IMR-90 (cell line): ENCODE results near the gene EIF3K. TPM values are rescaled to one million over a fixed set of nuclear protein-coding genes. Genes with fewer than 3 reads are reported as not detected.
A peak's percentile ranks its signal among the peaks of the same experiment; 100 is the strongest.

Source experiments
- ATAC-seq: fragments of 200-7000 bp; cut with Tn5 transposase; 2 replicates; pipeline ENCODE4 v1.9.1; 2020; ENCODE audit warnings: low read depth, mild to moderate bottlenecking, moderate library complexity
- BruUV-seq: library from RNA; stranded (reverse); fragments of 400-500 nt; replicated peaks from 2 replicates; lab custom pipeline; 2021; lab: Mats Ljungman, UMichigan
- CTCF ChIA-PET: fragments of 300-600 bp; formaldehyde crosslinking; extraction: SDS; loops from one replicate; lab custom pipeline; 2021; ENCODE audit warnings: antibody characterized with exemption; lab: Yijun Ruan, JAX
- POLR2A ChIA-PET: fragments of 300-600 bp; sonication (Branson Sonifier 250); formaldehyde crosslinking; loops from one replicate; lab custom pipeline; 2022; ENCODE audit warnings: antibody characterized with exemption; ENCODE audit not compliant: unreplicated experiment; lab: Charles Lee
- DNase-seq: peaks from one replicate; pipeline ENCODE4 v3.0.0; 2013
- H2AFZ ChIP-seq: replicated peaks from 2 replicates; pipeline ENCODE3; 2013; ENCODE audit warnings: low read length, mild to moderate bottlenecking; ENCODE audit not compliant: poor library complexity
- H2AK5ac ChIP-seq: 2 replicates; pipeline ENCODE4 v1.6.1; 2013; ENCODE audit warnings: low read depth, low read length, inconsistent platforms
- H2AK9ac ChIP-seq: replicated peaks from 2 replicates; pipeline ENCODE3; 2013; ENCODE audit warnings: mild to moderate bottlenecking, low read depth, low read length, moderate library complexity; ENCODE audit not compliant: poor library complexity
- H2BK120ac ChIP-seq: 2 replicates; pipeline ENCODE4 v1.6.1; 2013; ENCODE audit warnings: low read depth, low read length, inconsistent platforms
- H2BK15ac ChIP-seq: 3 replicates; pipeline ENCODE4 v1.6.1; 2013; ENCODE audit warnings: low read depth, low read length, inconsistent platforms
- H2BK20ac ChIP-seq: 2 replicates; pipeline ENCODE4 v1.6.1; 2013; ENCODE audit warnings: low read depth, mild to moderate bottlenecking, inconsistent platforms, low read length, moderate library complexity
- H2BK5ac ChIP-seq: 2 replicates; pipeline ENCODE4 v1.6.1; 2013; ENCODE audit warnings: mild to moderate bottlenecking, low read depth, low read length, inconsistent platforms; ENCODE audit not compliant: poor library complexity, severe bottlenecking
- H3K14ac ChIP-seq: replicated peaks from 2 replicates; pipeline ENCODE4 v1.6.1; 2013; ENCODE audit warnings: low read depth, low read length, inconsistent platforms
- H3K18ac ChIP-seq: 2 replicates; pipeline ENCODE4 v1.6.1; 2013; ENCODE audit warnings: low read depth, low read length, control low read depth
- H3K23ac ChIP-seq: 2 replicates; pipeline ENCODE4 v1.6.1; 2013; ENCODE audit warnings: low read depth, low read length, inconsistent platforms
- H3K27ac ChIP-seq: 2 replicates; pipeline ENCODE4 v1.5.1; 2013; ENCODE audit warnings: mild to moderate bottlenecking, control low read depth, low read length; ENCODE audit not compliant: insufficient read depth
- H3K27me3 ChIP-seq: 2 replicates; pipeline ENCODE4 v1.6.1; 2013; ENCODE audit warnings: low read length; ENCODE audit not compliant: control insufficient read depth, insufficient read depth
- H3K36me3 ChIP-seq: 2 replicates; pipeline ENCODE4 v1.6.1; 2013; ENCODE audit warnings: low read length, mixed read lengths; ENCODE audit not compliant: control insufficient read depth, insufficient read depth
- H3K4ac ChIP-seq: 2 replicates; pipeline ENCODE4 v1.6.1; 2013; ENCODE audit warnings: low read depth, low read length, inconsistent platforms
- H3K4me1 ChIP-seq: 2 replicates; pipeline ENCODE4 v1.6.1; 2013; ENCODE audit warnings: low read length, mixed read lengths; ENCODE audit not compliant: control insufficient read depth, insufficient read depth
- H3K4me2 ChIP-seq: 2 replicates; pipeline ENCODE4 v1.6.1; 2013; ENCODE audit warnings: low read depth, mild to moderate bottlenecking, control low read depth, low read length, moderate library complexity
- H3K4me3 ChIP-seq: 2 replicates; pipeline ENCODE4 v1.5.1; 2013; ENCODE audit warnings: low read depth, mild to moderate bottlenecking, control low read depth, low read length, moderate library complexity; ENCODE audit not compliant: insufficient read depth
- H3K56ac ChIP-seq: 2 replicates; pipeline ENCODE4 v1.6.1; 2013; ENCODE audit warnings: low read length, inconsistent platforms; ENCODE audit not compliant: insufficient read depth; ENCODE audit errors: extremely low read depth
- H3K79me1 ChIP-seq, 2 experiments: 2 replicates each; pipeline ENCODE4 v1.6.1; 2013; ENCODE audit warnings: low read length in 2 of 2, inconsistent platforms in 1 of 2, low read depth in 1 of 2
- H3K9ac ChIP-seq: 2 replicates; pipeline ENCODE4 v1.6.1; 2013; ENCODE audit warnings: low read depth, low read length, control low read depth
- H3K9me1 ChIP-seq: 2 replicates; pipeline ENCODE4 v1.6.1; 2013; ENCODE audit warnings: low read length, inconsistent platforms; ENCODE audit not compliant: insufficient read depth
- H3K9me3 ChIP-seq: 2 replicates; pipeline ENCODE4 v1.6.1; 2013; ENCODE audit warnings: low read length; ENCODE audit not compliant: control insufficient read depth, insufficient read depth
- H4K20me1 ChIP-seq: 2 replicates; pipeline ENCODE4 v1.6.1; 2013; ENCODE audit warnings: low read length, inconsistent platforms; ENCODE audit not compliant: insufficient read depth
- H4K5ac ChIP-seq: 2 replicates; pipeline ENCODE4 v1.6.1; 2013; ENCODE audit warnings: mild to moderate bottlenecking, low read depth, low read length, control low read depth
- H4K8ac ChIP-seq, 2 experiments: 2 replicates each; pipeline ENCODE4 v1.6.1; 2013; ENCODE audit warnings: low read depth in 2 of 2, low read length in 2 of 2, control low read depth in 1 of 2, inconsistent platforms in 1 of 2
- H4K91ac ChIP-seq: 2 replicates; pipeline ENCODE4 v1.6.1; 2013; ENCODE audit warnings: low read depth, low read length, inconsistent platforms; ENCODE audit not compliant: insufficient read depth
- BHLHE40 ChIP-seq: fragments of 150-350 bp; IDR thresholded peaks from 2 replicates; pipeline ENCODE4 v1.6.1; 2016; ENCODE audit warnings: mild to moderate bottlenecking, low read depth, low read length
- CEBPB ChIP-seq: IDR thresholded peaks from 2 replicates; pipeline ENCODE4 v1.6.1; 2012; ENCODE audit warnings: low read depth, low read length, improper control_type of control experiment
- CHD1 ChIP-seq: IDR thresholded peaks from 2 replicates; pipeline ENCODE4 v1.6.1; 2012; ENCODE audit warnings: low read depth, low read length, improper control_type of control experiment
- ELK1 ChIP-seq: fragments of 150-350 bp; IDR thresholded peaks from 2 replicates; pipeline ENCODE4 v1.6.1; 2016; ENCODE audit warnings: low read depth, mild to moderate bottlenecking, low read length, moderate library complexity, borderline replicate concordance
- FOS ChIP-seq: fragments of 150-350 bp; IDR thresholded peaks from 2 replicates; pipeline ENCODE4 v1.6.1; 2016; ENCODE audit warnings: low read depth, low read length
- MAFK ChIP-seq: IDR thresholded peaks from 2 replicates; pipeline ENCODE4 v1.6.1; 2012; ENCODE audit warnings: low read depth, low read length, improper control_type of control experiment
- MAZ ChIP-seq: IDR thresholded peaks from 2 replicates; pipeline ENCODE4 v1.6.1; 2012; ENCODE audit warnings: low read depth, mild to moderate bottlenecking, low read length, improper control_type of control experiment, moderate library complexity, borderline replicate concordance
- MXI1 ChIP-seq: IDR thresholded peaks from 2 replicates; pipeline ENCODE4 v1.6.1; 2012; ENCODE audit warnings: low read depth, mild to moderate bottlenecking, low read length, moderate library complexity, borderline replicate concordance
- NFE2L2 ChIP-seq: fragments of 150-350 bp; IDR thresholded peaks from 2 replicates; pipeline ENCODE4 v1.6.1; 2016; ENCODE audit warnings: low read depth, mild to moderate bottlenecking, low read length
- POLR2A ChIP-seq: IDR thresholded peaks from 2 replicates; pipeline ENCODE4 v1.6.1; 2012; ENCODE audit warnings: mild to moderate bottlenecking, low read depth, low read length
- RAD21 ChIP-seq: IDR thresholded peaks from 2 replicates; pipeline ENCODE4 v1.6.1; 2012; ENCODE audit warnings: low read length, improper control_type of control experiment
- RCOR1 ChIP-seq: IDR thresholded peaks from 2 replicates; pipeline ENCODE4 v1.6.1; 2012; ENCODE audit warnings: mild to moderate bottlenecking, low read length, improper control_type of control experiment; ENCODE audit not compliant: insufficient replicate concordance
- RFX5 ChIP-seq: IDR thresholded peaks from 2 replicates; pipeline ENCODE4 v1.8.0; 2012; ENCODE audit warnings: low read depth, mild to moderate bottlenecking, low read length, moderate library complexity
- SMC3 ChIP-seq: fragments of 150-350 bp; IDR thresholded peaks from 2 replicates; pipeline ENCODE4 v1.6.1; 2016; ENCODE audit warnings: low read depth, mild to moderate bottlenecking, antibody characterized with exemption, low read length, moderate library complexity
- USF2 ChIP-seq: fragments of 150-350 bp; IDR thresholded peaks from 2 replicates; pipeline ENCODE4 v1.6.1; 2017; ENCODE audit warnings: mild to moderate bottlenecking, antibody characterized with exemption, low read length, low read depth
- WGBS, 2 experiments: methylation state at CpG; one replicate each; pipeline versions ENCODE4 v1.1.5 to v1.1.7; 2013; ENCODE audit warnings: missing lambda C conversion rate in 2 of 2; ENCODE audit not compliant: insufficient read length in 1 of 2; ENCODE audit errors: extremely low coverage in 2 of 2; 5-methylcytosine and 5-hydroxymethylcytosine counted together
- dilution Hi-C: fragments of 300-500 bp; cut with HindIII; formaldehyde crosslinking; loops from one replicate; pipeline ENCODE4 v1.14.3; 2018; ENCODE audit warnings: low sequenced_read_pairs; ENCODE audit not compliant: unreplicated experiment
- in situ Hi-C: fragments of 300-500 bp; cut with MboI; formaldehyde crosslinking; loops from 3 replicates; pipeline ENCODE4 v1.14.3; 2019; ENCODE audit warnings: low sequenced_read_pairs, inconsistent platforms, mixed read lengths
- intact Hi-C: fragments of 100-400 bp; cut with micrococcal nuclease; formaldehyde crosslinking; loops from 2 replicates; pipeline ENCODE4 v1.10.0; 2022
- polyA plus RNA-seq, 3 experiments: library from polyadenylated mRNA; depleted of rRNA; stranded (reverse); fragments of >200 nt; gene quantifications; 2 replicates each; pipeline ENCODE4 v1.2.3, GENCODE V29; 2012; ENCODE audit warnings: low replicate concordance in 1 of 3
- total RNA-seq: library from RNA; depleted of rRNA; stranded (reverse); fragments of >200 nt; gene quantifications from 2 replicates; pipeline ENCODE4 v1.2.3, GENCODE V29; 2012

EIF3K gene
- total and polyA plus RNA-seq, 2 of the 4 experiments (the other 2 are of a cell fraction): 575 to 1,137 TPM

GRCh38 chr19:38662537-38663155 is 43.7 kb downstream of the EIF3K start:
- in situ Hi-C loops (no loop called here), intact Hi-C loops (no loop called here), dilution Hi-C loops (no loop called here)
- H3K4me3 ChIP-seq: no peak overlapping the region
- H4K8ac ChIP-seq: peak overlapping the region in 1 of 2 experiments; percentile 72; a peak in 1 of 4 replicates
- H4K91ac ChIP-seq: peak overlapping the region; percentile 30; the same call in 1 of the 2 replicates
- peak overlapping the region; percentile 32; the same call in 1 of the 2 replicates for H2AK5ac ChIP-seq
- TF ChIP-seq POLR2A: no peak
- TF ChIP-seq USF2: no peak
- TF ChIP-seq SMC3: no peak
- TF ChIP-seq CHD1: no peak
- no peak for TF ChIP-seq ELK1
- no peak for TF ChIP-seq FOS
- TF ChIP-seq CEBPB: no peak
- no peak for TF ChIP-seq RCOR1
- TF ChIP-seq BHLHE40: no peak
- TF ChIP-seq NFE2L2: no peak
- TF ChIP-seq RFX5: no peak
- no peak for TF ChIP-seq MAZ
- no peak for TF ChIP-seq RAD21
- no peak for TF ChIP-seq MXI1
- TF ChIP-seq MAFK: no peak
- peak overlapping the region; percentile 34; the same call in 1 of the 2 replicates for H3K14ac ChIP-seq
- no peak overlapping the region for H3K56ac ChIP-seq
- H4K20me1 ChIP-seq: peaks cover 61% of the 10 kb centered on the region
- CTCF ChIA-PET: interaction anchor here (0.7 kb wide), 1 partner anchor 28 kb away, joined by 3 read pairs; no protein-coding TSS in a partner anchor
- no peak for ATAC-seq
- H3K27ac ChIP-seq: no peak overlapping the region
- H3K9me3 ChIP-seq: no peaks in the 10 kb centered on the region
- H2BK120ac ChIP-seq: 0 out of 2 replicates have a peak overlapping the region, but pooled peaks have one; percentile 6
- no peak overlapping the region for H3K18ac ChIP-seq
- H2BK20ac ChIP-seq: no peak overlapping the region
- no peak overlapping the region for H2AFZ ChIP-seq
- H3K4ac ChIP-seq: peak overlapping the region; percentile 54; the same call in 1 of the 2 replicates
- H3K36me3 ChIP-seq: peaks cover 12% of the 10 kb centered on the region
- H2AK9ac ChIP-seq: no peak overlapping the region
- H3K23ac ChIP-seq: peak overlapping the region; percentile 72; the same call in 1 of the 2 replicates
- no peaks in the 10 kb centered on the region for H3K27me3 ChIP-seq
- DNase-seq: no peak
- no peak overlapping the region for H3K9ac ChIP-seq
- H2BK15ac ChIP-seq: no peak overlapping the region; the same call in 2 of the 3 replicates
- peak overlapping the region; percentile 61 for H2BK5ac ChIP-seq
- H3K9me1 ChIP-seq: peaks cover 48% of the 10 kb centered on the region
- no peak overlapping the region for H4K5ac ChIP-seq
- 82% methylated on average over 3 of the region's 7 CpGs; no CpG with 5 or more reads in 1 of the 2 experiments for WGBS, 2 experiments
- no peak overlapping the region for H3K4me2 ChIP-seq
- peaks cover 55% of the 10 kb centered on the region for H3K4me1 ChIP-seq
- H3K79me1 ChIP-seq: peaks cover 5 to 67% of the 10 kb centered on the region in 2 experiments; a peak in 3 of 4 replicates
- BruUV-seq: no TSS peak
- POLR2A ChIA-PET: interaction anchor here (0.5 kb wide), 1 partner anchor 13 kb away, joined by 3 read pairs; no protein-coding TSS in a partner anchor
